K562 (cell line): Measurements from ENCODE around the gene NUDT14. TPM values are rescaled to one million over a fixed set of nuclear protein-coding genes. Genes with fewer than 3 reads are reported as not detected.

Experiments
- BMI1 ChIP-seq: fragments of 150-350 bp; IDR thresholded peaks from 2 replicates; pipeline ENCODE4 v1.6.1; 2014; ENCODE audit warnings: low read length
- CBX5 ChIP-seq: IDR thresholded peaks from 2 replicates; pipeline ENCODE4 v1.6.1; 2014; ENCODE audit warnings: low read depth, borderline replicate concordance
- ETV6 ChIP-seq, 3 experiments: fragments of 150-350 bp in 1 of 3; sonication (generic) in 1 of 3; formaldehyde crosslinking in 1 of 3; IDR thresholded peaks; 2 replicates each; pipeline versions ENCODE4 v1.6.1 to v1.8.0; 2014 to 2022; ENCODE audit warnings: borderline replicate concordance in 2 of 3, low read depth in 2 of 3, antibody characterized with exemption in 1 of 3, low read length in 1 of 3, mild to moderate bottlenecking in 1 of 3, missing genetic modification reagents in 1 of 3
- GABPA ChIP-seq: fragments of 200-800 bp; sonication (Bioruptor generic); conservative IDR thresholded peaks from 2 replicates; pipeline ENCODE4 v1.6.1; 2016; ENCODE audit warnings: low read depth, missing genetic modification characterization, missing compliant biosample characterization
- MEF2A ChIP-seq: IDR thresholded peaks from 2 replicates; pipeline ENCODE4 v1.6.1; 2011; ENCODE audit warnings: low read depth, mild to moderate bottlenecking, low read length, moderate library complexity; ENCODE audit not compliant: control insufficient read depth
- NCOA1 ChIP-seq: fragments of 450-650 bp; IDR thresholded peaks from 2 replicates; pipeline ENCODE4 v1.6.1; 2016; ENCODE audit warnings: low read depth
- NR4A1 ChIP-seq, 2 experiments: fragments of 250-450 bp in 1 of 2; fragments of 450-650 bp in 1 of 2; sonication (Bioruptor Pico) in 1 of 2; IDR thresholded peaks; 2 replicates each; pipeline versions ENCODE4 v1.4.0 to v1.6.1; 2016 to 2020; ENCODE audit warnings: mild to moderate bottlenecking in 2 of 2, missing compliant biosample characterization in 1 of 2, missing genetic modification characterization in 1 of 2, moderate library complexity in 1 of 2
- OTX1 ChIP-seq: fragments of 450-650 bp; formaldehyde crosslinking; IDR thresholded peaks from 2 replicates; pipeline ENCODE4 v1.4.0; 2022; ENCODE audit warnings: mild to moderate bottlenecking
- RFX7 ChIP-seq: fragments of 250-450 bp; sonication (Bioruptor Pico); IDR thresholded peaks from 2 replicates; pipeline ENCODE4 v1.5.1; 2021; ENCODE audit warnings: mild to moderate bottlenecking
- polyA plus RNA-seq, 8 experiments: library from polyadenylated mRNA; depleted of rRNA in 4 of 8; stranded (reverse) in 5 of 8; unstranded in 3 of 8; fragments of >200 nt; fragmentation: Nextera tagmentation in 2 of 8; fragmentation: Illumina TruSeq in 1 of 8; extraction: Ambion mirVana in 2 of 8; extraction: Trizol in 1 of 8; gene quantifications; 2 replicates each; pipeline versions ENCODE4 v1.2.1 to v1.2.3, GENCODE V29; 2011 to 2014; ENCODE audit warnings: inconsistent platforms in 1 of 8, missing spikeins in 1 of 8
- total RNA-seq, 7 experiments: library from RNA; depleted of rRNA in 6 of 7; stranded (reverse); fragments of >200 nt in 6 of 7; fragmentation: Illumina TruSeq in 2 of 7; extraction: Trizol in 2 of 7; gene quantifications; 2 replicates each; pipeline versions ENCODE4 v1.2.1 to v1.2.3, GENCODE V29; 2011 to 2021; ENCODE audit warnings: low replicate concordance in 1 of 7
- TF ChIP-seq, protein P1 (sequence below): fragments of 450-650 bp; IDR thresholded peaks from 2 replicates; pipeline ENCODE4 v1.6.1; 2016
- TF ChIP-seq, protein P2 (sequence below): fragments of 250-450 bp; sonication (Bioruptor Pico); IDR thresholded peaks from 2 replicates; pipeline ENCODE4 v1.4.0; 2020; ENCODE audit warnings: mild to moderate bottlenecking, moderate library complexity
- TF ChIP-seq, protein P3 (sequence below): fragments of 450-650 bp; IDR thresholded peaks from 2 replicates; pipeline ENCODE4 v1.6.1; 2016; ENCODE audit warnings: mild to moderate bottlenecking
- TF ChIP-seq, protein P4 (sequence below): sonication (generic); formaldehyde crosslinking; IDR thresholded peaks from 2 replicates; pipeline ENCODE4 v1.8.0; 2022; ENCODE audit warnings: mild to moderate bottlenecking, missing genetic modification reagents

The NUDT14 gene
- total and polyA plus RNA-seq, 9 of the 15 experiments (the other 6 are each of a cell fraction or from before 2014, with no cell fraction given) = 0.14 to 16.3 (median 8.2) TPM

DNA sequence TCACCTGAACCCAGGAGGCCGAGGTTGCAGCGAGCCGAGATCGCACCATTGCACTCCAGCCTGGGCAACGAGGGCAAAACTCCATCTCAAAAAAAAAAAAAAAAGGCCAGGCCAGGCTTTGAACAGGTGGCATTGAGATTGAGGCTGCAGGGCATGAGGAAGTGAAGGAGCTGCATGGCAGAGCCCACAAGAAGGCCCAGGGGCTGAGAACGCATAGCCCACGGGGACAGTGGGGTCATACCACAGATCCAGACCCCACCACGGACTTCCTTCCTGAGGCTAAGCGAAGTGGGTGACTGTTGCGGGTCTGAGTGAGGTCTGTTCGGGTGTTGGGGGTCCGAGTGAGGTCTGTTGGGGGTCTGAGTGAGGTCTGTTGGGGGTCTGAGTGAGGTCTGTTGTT, 20.3 kb downstream of the NUDT14 start (continued):
- TF ChIP-seq, protein P1, sequence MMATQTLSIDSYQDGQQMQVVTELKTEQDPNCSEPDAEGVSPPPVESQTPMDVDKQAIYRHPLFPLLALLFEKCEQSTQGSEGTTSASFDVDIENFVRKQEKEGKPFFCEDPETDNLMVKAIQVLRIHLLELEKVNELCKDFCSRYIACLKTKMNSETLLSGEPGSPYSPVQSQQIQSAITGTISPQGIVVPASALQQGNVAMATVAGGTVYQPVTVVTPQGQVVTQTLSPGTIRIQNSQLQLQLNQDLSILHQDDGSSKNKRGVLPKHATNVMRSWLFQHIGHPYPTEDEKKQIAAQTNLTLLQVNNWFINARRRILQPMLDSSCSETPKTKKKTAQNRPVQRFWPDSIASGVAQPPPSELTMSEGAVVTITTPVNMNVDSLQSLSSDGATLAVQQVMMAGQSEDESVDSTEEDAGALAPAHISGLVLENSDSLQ = no peak
- no peak for TF ChIP-seq GABPA (tag)
- no peak for TF ChIP-seq CBX5
- TF ChIP-seq OTX1 (CRISPR knock-in tag) = no peak
- no peak for TF ChIP-seq NR4A1 (CRISPR knock-in tag; IDR thresholded peaks at IDR 0.05)
- TF ChIP-seq NR4A1 (tag; IDR thresholded peaks at IDR 0.05) = no peak
- no peak for TF ChIP-seq BMI1
- TF ChIP-seq ETV6 (IDR thresholded peaks at IDR 0.05; ENCODE audit: borderline replicate concordance in 1 of 2, low read depth in 2 of 2, low read length in 1 of 2) = no peak
- no peak for TF ChIP-seq ETV6 (CRISPR knock-in tag; IDR thresholded peaks at IDR 0.05; ENCODE audit: borderline replicate concordance)
- TF ChIP-seq, protein P2, sequence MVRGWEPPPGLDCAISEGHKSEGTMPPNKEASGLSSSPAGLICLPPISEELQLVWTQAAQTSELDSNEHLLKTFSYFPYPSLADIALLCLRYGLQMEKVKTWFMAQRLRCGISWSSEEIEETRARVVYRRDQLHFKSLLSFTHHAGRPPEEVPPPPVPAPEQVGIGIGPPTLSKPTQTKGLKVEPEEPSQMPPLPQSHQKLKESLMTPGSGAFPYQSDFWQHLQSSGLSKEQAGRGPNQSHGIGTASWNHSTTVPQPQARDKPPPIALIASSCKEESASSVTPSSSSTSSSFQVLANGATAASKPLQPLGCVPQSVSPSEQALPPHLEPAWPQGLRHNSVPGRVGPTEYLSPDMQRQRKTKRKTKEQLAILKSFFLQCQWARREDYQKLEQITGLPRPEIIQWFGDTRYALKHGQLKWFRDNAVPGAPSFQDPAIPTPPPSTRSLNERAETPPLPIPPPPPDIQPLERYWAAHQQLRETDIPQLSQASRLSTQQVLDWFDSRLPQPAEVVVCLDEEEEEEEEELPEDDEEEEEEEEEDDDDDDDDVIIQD (CRISPR knock-in tag) = no peak
- TF ChIP-seq, protein P3, sequence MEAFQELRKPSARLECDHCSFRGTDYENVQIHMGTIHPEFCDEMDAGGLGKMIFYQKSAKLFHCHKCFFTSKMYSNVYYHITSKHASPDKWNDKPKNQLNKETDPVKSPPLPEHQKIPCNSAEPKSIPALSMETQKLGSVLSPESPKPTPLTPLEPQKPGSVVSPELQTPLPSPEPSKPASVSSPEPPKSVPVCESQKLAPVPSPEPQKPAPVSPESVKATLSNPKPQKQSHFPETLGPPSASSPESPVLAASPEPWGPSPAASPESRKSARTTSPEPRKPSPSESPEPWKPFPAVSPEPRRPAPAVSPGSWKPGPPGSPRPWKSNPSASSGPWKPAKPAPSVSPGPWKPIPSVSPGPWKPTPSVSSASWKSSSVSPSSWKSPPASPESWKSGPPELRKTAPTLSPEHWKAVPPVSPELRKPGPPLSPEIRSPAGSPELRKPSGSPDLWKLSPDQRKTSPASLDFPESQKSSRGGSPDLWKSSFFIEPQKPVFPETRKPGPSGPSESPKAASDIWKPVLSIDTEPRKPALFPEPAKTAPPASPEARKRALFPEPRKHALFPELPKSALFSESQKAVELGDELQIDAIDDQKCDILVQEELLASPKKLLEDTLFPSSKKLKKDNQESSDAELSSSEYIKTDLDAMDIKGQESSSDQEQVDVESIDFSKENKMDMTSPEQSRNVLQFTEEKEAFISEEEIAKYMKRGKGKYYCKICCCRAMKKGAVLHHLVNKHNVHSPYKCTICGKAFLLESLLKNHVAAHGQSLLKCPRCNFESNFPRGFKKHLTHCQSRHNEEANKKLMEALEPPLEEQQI = no peak
- TF ChIP-seq, protein P4, sequence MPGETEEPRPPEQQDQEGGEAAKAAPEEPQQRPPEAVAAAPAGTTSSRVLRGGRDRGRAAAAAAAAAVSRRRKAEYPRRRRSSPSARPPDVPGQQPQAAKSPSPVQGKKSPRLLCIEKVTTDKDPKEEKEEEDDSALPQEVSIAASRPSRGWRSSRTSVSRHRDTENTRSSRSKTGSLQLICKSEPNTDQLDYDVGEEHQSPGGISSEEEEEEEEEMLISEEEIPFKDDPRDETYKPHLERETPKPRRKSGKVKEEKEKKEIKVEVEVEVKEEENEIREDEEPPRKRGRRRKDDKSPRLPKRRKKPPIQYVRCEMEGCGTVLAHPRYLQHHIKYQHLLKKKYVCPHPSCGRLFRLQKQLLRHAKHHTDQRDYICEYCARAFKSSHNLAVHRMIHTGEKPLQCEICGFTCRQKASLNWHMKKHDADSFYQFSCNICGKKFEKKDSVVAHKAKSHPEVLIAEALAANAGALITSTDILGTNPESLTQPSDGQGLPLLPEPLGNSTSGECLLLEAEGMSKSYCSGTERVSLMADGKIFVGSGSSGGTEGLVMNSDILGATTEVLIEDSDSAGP = no peak
- TF ChIP-seq RFX7 (CRISPR knock-in tag) = no peak
- TF ChIP-seq NCOA1 = no peak
- no peak for TF ChIP-seq MEF2A
